ENCODE data around the gene PCDHGB4. TPM values are rescaled to one million over a fixed set of nuclear protein-coding genes. Genes with fewer than 3 reads are reported as not detected.
"Not testable (repeated sequence)": the region's sequence is repeated elsewhere in the genome, so short reads cannot be mapped to it uniquely, and the experiment has no call there.

PCDHGB4 gene
- total RNA-seq, 4 donors from 2014 or later = 5.2 to 8.9 (median 8.4) TPM

DNA sequence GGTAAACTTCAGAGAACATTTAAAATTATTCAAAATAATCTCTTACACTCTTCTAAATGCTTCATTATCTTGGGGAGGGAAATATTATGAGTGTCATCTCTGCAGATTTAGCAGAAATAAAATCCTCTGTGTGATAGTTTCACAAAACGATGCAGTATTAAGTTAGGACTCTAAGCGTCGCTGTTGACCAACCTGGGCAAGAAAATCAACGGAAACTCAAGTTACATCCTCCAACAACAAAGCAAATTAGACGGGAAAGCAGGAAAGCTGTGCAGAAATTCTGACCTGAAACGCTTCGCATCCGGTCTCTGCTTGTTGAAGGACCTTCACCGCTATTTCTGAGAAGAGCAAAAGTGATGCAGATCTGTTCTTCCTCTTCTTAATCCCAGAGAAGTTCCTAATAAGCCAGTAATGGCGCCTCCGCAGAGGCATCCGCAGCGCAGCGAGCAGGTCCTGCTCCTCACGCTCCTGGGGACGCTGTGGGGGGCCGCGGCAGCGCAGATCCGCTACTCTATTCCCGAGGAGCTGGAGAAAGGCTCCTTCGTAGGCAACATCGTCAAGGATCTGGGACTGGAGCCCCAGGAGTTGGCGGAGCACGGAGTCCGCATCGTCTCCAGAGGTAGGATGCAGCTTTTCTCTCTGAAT lies 13.7 kb upstream of the PCDHGB4 start, which contains the start of gene PCDHGA6:
TSS of gene PCDHGA6 (plus strand) at position 219 of the 645 bp plus-strand sequence. CDS start at position 412, 193 bp downstream.
- 22 to 23% methylated on average over 27 of the region's 27 CpGs for WGBS, 2 donors
- no peak for DNase-seq (ENCODE audit: low spot score in 2 of 2)
- intact Hi-C loops (cut with DNase I; ENCODE audit: low total_unique reads) = no loop called here
- TF ChIP-seq, protein P1, sequence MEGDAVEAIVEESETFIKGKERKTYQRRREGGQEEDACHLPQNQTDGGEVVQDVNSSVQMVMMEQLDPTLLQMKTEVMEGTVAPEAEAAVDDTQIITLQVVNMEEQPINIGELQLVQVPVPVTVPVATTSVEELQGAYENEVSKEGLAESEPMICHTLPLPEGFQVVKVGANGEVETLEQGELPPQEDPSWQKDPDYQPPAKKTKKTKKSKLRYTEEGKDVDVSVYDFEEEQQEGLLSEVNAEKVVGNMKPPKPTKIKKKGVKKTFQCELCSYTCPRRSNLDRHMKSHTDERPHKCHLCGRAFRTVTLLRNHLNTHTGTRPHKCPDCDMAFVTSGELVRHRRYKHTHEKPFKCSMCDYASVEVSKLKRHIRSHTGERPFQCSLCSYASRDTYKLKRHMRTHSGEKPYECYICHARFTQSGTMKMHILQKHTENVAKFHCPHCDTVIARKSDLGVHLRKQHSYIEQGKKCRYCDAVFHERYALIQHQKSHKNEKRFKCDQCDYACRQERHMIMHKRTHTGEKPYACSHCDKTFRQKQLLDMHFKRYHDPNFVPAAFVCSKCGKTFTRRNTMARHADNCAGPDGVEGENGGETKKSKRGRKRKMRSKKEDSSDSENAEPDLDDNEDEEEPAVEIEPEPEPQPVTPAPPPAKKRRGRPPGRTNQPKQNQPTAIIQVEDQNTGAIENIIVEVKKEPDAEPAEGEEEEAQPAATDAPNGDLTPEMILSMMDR (IDR thresholded peaks at IDR 0.05) = no peak
- TF ChIP-seq POLR2A (IDR thresholded peaks at IDR 0.05) = no peak
- no peak within 1 kb of the TSS for H3K4me3 ChIP-seq (ENCODE audit: low read depth, poor library complexity, severe bottlenecking)

DNA sequence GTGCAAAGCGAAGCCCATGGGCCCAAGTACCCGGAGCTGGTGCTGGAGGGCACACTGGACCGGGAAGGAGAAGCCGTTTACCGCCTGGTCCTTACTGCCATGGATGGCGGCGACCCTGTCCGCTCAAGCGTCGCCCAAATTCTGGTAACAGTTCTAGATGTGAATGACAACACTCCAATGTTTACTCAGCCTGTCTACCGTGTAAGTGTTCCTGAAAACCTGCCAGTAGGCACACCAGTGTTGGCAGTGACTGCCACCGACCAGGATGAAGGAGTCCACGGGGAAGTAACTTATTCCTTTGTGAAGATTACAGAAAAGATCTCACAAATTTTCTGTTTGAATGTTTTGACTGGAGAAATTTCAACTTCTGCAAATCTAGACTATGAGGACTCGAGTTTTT lies 12.9 kb upstream of the PCDHGB4 start:
- DNase-seq (ENCODE audit: low spot score in 2 of 2) = no peak
- intact Hi-C loops (cut with DNase I; ENCODE audit: low total_unique reads) = no loop called here
- no peak for TF ChIP-seq POLR2A (IDR thresholded peaks at IDR 0.05)
- TF ChIP-seq, protein P1 (IDR thresholded peaks at IDR 0.05) = no peak
- H3K4me3 ChIP-seq (ENCODE audit: low read depth, poor library complexity, severe bottlenecking) = no peak overlapping the region
- WGBS, 2 donors = 55 to 60% methylated on average over 14 of the region's 14 CpGs

DNA sequence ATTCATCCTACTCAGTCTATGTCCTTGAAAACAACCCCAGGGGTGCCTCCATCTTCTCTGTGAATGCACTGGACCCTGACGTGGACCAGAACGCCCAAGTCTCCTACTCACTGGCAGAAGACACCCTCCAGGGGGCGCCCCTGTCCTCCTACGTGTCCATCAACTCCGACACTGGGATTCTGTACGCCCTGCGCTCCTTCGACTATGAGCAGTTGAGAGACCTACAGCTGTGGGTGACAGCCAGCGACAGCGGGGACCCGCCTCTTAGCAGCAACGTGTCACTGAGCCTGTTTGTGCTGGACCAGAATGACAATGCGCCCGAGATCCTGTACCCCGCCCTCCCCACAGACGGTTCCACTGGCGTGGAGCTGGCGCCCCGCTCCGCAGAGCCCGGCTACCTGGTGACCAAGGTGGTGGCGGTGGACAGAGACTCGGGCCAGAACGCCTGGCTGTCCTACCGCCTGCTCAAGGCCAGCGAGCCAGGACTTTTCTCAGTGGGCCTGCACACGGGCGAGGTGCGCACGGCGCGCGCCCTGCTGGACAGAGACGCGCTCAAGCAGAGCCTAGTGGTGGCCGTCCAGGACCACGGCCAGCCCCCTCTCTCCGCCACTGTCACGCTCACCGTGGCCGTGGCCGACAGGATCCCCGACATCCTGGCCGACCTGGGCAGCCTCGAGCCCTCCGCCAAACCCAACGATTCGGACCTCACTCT lies 11.9 kb upstream of the PCDHGB4 start:
- H3K4me3 ChIP-seq (ENCODE audit: low read depth, poor library complexity, severe bottlenecking); intact Hi-C loops (cut with DNase I; ENCODE audit: low total_unique reads): not testable (repeated sequence)
- WGBS, 2 donors = 32 to 50% methylated on average over 10 to 22 of the region's 48 CpGs
- DNase-seq (ENCODE audit: low spot score in 2 of 2) = peak in 1 of 2 donors; percentile 53

DNA sequence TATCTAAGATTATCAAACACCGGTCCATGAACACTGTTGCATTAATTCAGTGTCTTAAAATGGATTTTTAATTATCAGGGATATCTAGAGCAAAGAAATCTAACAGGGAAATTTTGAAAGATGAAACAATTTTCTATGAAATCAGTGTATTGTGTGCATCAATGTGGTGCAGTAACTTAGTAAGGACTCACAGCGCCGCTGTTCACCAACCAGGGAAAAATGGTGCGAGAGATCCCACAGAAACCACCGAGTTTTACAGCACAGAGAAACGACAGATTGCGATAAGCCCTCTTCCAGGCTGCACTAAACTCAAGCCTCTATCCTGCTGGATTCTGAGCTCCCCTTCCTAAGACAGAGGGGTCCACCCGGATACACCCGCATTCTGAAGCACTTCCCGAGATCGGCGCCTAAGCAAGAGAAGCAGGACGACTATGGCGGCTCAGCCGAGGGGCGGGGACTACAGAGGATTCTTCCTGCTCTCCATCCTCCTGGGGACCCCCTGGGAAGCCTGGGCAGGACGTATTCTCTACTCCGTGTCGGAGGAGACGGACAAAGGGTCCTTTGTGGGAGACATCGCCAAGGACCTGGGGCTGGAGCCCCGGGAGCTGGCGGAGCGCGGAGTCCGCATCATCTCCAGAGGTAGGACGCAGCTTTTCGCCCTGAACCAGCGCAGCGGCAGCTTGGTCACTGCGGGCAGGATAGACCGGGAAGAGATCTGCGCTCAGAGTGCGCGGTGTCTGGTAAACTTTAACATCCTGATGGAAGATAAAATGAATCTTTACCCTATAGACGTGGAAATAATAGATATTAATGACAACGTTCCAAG lies 4.8 kb upstream of the PCDHGB4 start, which contains the start of gene PCDHGA7:
TSS of gene PCDHGA7 (plus strand) at position 274 of the 826 bp plus-strand sequence. CDS start at position 432, 158 bp downstream.
- DNase-seq (ENCODE audit: low spot score in 2 of 2) = peak in 1 of 2 donors; percentile 39
- WGBS, 2 donors = 17 to 22% methylated on average over 31 to 35 of the region's 37 CpGs
- TF ChIP-seq, protein P1 (IDR thresholded peaks at IDR 0.05) = no peak
- TF ChIP-seq POLR2A (IDR thresholded peaks at IDR 0.05) = no peak
- intact Hi-C loops (cut with DNase I; ENCODE audit: low total_unique reads) = no loop called here
- no peak within 1 kb of the TSS for H3K4me3 ChIP-seq (ENCODE audit: low read depth, poor library complexity, severe bottlenecking)

DNA sequence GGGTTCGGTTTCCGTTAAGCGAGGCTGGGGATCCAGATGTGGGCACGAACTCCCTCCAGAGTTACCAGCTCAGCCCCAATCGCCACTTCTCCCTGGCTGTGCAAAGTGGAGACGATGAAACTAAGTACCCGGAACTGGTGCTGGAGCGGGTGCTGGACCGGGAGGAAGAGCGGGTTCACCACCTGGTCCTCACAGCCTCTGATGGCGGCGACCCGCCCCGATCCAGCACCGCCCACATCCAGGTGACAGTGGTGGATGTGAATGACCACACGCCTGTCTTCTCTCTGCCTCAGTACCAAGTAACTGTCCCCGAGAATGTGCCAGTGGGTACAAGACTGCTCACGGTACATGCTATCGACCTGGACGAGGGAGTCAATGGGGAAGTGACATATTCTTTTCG lies 4.2 kb upstream of the PCDHGB4 start:
- no peak overlapping the region for H3K4me3 ChIP-seq (ENCODE audit: low read depth, poor library complexity, severe bottlenecking)

More for the DNA sequence above, 4.2 kb upstream of the PCDHGB4 start:
- WGBS, 2 donors = 37 to 44% methylated on average over 21 of the region's 21 CpGs
- DNase-seq (ENCODE audit: low spot score in 2 of 2) = peak in 1 of 2 donors; percentile 69
- no peak for TF ChIP-seq POLR2A (IDR thresholded peaks at IDR 0.05)
- TF ChIP-seq, protein P1 (IDR thresholded peaks at IDR 0.05) = no peak
- intact Hi-C loops (cut with DNase I; ENCODE audit: low total_unique reads) = no loop called here
